Hippocampal formation (tissue), 2 donors: ENCODE data around the gene MPDZ.

ENCODE experiments used
- DNase-seq, 2 donors: peaks; one replicate each; lab custom pipeline; 2025; lab: John Stamatoyannopoulos, UW

Gene MPDZ

DNA sequence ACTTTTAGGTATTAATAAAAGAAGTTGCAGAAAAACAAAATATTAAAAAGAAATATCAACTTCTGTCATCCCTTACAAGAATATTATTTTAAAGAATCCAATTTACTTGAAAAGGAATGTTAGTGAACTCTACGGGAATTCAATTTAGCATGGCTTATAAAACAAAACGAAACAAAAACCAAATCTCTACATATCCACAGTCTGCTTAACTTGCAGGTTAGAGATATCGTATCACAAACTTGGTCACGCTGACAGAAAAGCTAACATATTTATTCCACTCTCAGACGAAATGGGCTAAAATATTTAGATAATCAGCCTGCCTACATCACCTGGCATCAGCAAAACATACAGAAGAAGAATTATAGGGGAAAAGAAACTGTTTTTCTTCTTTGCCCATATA lies 92.7 kb downstream of the MPDZ start:
- DNase-seq: no peak

GRCh38 chr9:13186091-13186490 lies 93.4 kb downstream of the MPDZ start:
- no peak for DNase-seq

DNA sequence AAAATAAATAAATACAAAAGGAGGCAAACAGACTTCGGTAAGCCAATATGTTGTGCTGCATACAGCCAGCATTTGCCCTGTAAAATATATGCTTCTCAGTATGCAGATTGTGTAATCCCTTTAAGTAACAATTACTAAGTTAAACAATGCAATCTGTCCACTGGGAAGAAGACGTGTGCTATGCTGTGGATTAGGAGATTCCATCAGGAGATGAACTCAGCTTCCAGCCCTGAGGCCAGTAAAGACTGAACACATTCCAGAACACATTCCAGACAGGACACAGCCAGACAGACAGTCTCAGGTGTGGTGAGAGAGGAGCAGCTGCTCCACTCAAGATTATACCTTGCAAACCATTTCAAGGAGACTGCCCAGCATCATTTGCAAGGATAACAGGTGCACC lies 97.8 kb downstream of the MPDZ start:
- DNase-seq: no peak

DNA sequence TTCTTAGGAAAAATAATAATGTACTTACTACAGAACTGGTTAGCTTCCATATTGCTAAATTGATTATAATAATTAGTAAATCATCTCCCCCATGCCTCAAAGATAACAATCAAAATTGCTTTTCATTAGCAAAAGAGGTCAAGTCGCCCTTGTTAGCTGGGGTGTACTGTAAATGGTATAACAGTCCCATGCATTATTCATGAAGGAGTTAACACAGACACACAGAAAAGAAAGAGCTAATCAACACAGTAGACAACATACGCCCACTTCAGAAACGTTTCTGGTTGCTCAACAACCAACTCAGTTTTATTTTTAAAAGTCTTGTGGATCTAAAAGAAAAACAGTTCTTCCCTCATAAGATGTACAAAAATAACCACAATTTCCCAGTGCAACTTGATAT lies 100.2 kb downstream of the MPDZ start:
- DNase-seq: no peak

- no peak for DNase-seq
These were observed 103.8 kb downstream of the MPDZ start for GRCh38 chr9:13175732-13176131.

- DNase-seq: no peak
These were observed 104.4 kb downstream of the MPDZ start for GRCh38 chr9:13174906-13175639.

GRCh38 chr9:13173553-13173952 lies 105.9 kb downstream of the MPDZ start:
- no peak for DNase-seq

DNA sequence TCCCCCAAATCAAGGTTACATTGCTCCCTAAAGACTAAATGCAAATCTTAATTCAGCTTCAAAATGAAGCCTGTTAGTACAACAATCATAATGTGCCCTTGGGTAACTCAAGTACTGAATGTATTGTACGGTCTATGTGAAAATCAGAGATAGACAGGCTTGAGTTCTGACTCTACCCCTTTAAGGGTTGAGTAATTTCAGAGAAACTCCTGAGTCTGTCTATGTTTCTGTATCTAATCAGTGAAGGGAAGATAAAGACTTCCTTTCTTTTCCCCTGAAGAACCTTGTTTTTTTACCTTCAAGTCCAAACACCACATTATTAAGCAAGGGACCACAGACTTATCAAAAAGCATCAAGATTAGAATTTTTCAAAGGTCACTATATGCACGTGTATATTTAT lies 108.2 kb downstream of the MPDZ start:
- no peak for DNase-seq

DNA sequence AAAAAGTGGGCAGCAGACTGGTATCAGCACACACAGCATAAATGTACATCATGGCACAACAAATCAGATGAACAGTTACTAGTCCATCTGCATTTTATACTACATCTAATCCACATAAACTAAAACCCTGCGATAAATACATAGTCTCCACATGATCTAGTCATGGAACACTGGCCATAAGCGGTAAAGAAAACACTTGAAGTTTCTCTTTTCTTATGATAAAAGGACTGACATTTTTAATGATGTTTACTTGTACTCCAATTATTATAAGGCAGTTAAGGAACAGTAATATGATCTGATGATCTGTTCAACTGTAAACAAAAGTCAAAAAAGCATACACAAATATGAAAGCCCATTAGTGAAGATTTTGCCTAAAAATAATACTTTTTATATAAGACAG lies 112.5 kb downstream of the MPDZ start:
- DNase-seq: no peak

- no peak for DNase-seq
These were observed 113.5 kb downstream of the MPDZ start for GRCh38 chr9:13165956-13166355.

- no peak for DNase-seq
These were observed 114.1 kb downstream of the MPDZ start for GRCh38 chr9:13165236-13165945.

- DNase-seq: no peak
These were observed 115.5 kb downstream of the MPDZ start for GRCh38 chr9:13163946-13164345.

DNA sequence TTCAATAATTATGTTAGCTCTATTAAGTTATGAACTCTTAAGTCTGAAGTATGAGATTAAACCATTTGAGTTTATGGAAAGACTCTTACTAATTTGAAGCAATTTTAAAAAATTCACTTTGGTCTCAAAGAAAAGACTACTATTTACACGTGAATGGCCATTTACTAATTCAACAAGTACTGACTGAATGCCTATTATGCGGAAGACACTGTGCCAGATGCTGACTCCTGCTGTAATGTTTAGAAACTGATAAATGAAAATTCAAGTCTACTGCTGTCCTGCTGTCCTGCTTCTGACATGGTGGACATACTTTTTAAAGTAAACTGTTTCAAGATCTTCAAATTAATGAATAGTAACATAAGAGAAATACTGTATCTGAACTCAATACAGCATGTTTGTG lies 116.2 kb downstream of the MPDZ start:
- DNase-seq: no peak

GRCh38 chr9:13160051-13160450 lies 119.4 kb downstream of the MPDZ start:
- DNase-seq: no peak

DNA sequence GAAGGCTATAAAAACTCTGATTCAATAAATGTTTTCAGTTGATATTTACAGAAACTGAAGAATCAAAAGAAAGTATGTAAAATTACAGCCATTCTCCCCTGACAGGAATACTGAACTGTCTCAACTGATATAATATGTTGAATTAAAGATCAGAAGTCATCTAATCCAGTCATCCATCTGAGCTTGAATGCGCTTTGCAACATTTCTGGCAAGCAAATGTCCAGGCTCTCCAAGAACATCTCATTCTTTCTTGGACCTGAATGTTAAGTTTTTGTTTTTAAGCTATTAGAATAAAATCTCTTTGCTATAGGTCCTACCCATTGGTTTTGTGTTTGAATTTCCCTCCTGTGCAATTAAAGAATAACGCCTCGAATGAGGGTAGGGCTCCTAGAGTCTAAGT lies 120.5 kb downstream of the MPDZ start:
- DNase-seq: no peak

DNA sequence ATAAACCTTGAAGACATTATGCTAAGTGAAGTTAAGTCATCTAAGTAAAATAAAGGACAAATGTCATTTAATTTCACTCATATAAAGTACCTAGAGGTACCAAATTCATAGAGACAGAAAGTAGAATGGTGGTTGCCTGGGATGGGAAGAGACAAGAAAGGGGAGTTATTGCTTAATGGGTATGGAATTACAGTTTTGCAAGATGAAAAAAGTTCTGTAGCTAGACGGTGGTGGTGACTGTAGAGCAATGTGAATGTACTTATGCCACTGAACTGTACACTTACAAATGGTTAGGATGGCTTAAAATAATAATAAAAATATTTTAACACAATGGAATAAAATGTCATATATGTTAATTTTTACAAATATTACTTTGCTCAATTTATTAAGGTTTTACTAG lies 128.0 kb downstream of the MPDZ start:
- no peak for DNase-seq

DNA sequence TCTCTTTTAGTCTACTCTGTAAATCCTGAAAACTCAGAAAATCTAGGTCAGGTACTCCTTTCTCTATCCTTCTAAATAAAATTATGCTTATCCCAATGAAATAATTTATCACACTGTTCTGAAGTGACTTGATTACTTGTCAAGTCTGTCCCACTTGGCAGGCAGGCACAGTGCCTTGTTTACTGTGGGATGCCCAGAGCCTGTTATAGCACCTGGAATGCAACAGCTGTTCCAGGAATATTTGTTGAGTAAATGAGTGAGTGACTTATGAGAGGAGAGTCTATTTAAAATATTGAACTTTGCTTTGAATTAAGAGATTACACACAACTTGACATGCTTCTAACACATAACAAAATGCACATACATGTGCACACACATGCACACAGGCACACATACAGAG lies 130.0 kb downstream of the MPDZ start:
- DNase-seq: no peak

GRCh38 chr9:13146840-13147239 lies 132.7 kb downstream of the MPDZ start:
- DNase-seq: no peak

- no peak for DNase-seq
These were observed 134.2 kb downstream of the MPDZ start for GRCh38 chr9:13145340-13145739.

DNA sequence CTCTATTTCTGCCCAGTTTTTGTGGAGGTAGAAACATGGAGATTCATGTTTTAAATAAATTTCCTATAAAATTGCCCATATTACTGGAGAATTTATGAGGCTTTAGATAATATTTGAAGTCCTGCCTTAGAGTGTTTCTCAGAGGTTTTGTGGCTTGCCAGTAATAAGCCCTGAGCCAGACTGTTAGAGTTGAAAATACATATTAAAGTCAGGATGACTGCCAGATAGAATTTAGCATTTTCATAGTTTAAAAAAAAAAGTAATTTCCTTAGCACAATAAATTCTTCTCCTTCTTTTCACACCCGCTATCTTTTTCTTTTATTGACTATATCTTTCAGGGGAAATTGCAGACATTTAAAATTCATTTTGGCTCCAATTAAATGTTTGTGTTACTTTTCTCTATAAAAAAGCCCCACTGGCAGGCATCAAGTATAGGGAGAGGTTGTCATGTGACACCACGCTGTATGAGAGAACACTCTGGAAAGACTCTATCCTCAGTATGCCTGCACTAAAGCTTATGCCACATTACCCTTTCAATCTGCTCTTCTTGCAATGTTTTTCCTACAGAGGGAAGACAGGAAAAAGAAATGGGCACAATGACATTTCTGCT lies 135.2 kb downstream of the MPDZ start:
- DNase-seq: peak in 1 of 2 donors; percentile 53

GRCh38 chr9:13143281-13143680 lies 136.2 kb downstream of the MPDZ start:
- peak; percentile 29 to 66 for DNase-seq

DNA sequence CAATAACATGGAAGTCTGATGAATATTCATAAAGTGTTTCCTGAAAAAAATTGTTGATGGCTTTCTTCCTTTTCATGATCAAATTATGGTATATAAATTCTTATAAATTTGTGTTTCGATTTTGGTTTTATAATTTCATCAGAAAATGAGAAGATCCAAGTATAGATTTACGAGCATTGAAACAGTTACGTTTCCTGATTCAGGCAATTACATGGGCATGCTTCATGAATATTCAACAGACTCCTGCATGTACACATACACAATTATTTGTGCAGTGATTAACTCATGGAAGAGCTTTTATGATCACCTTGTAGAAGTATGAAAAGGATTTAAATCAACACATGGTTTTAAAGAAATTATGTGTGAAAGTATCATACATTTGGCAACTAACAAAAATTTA lies 136.7 kb downstream of the MPDZ start:
- no peak for DNase-seq

- no peak for DNase-seq
These were observed 137.9 kb downstream of the MPDZ start for GRCh38 chr9:13141629-13142028.
